ENCODE data around the gene SCG5.

The SCG5 gene

DNA sequence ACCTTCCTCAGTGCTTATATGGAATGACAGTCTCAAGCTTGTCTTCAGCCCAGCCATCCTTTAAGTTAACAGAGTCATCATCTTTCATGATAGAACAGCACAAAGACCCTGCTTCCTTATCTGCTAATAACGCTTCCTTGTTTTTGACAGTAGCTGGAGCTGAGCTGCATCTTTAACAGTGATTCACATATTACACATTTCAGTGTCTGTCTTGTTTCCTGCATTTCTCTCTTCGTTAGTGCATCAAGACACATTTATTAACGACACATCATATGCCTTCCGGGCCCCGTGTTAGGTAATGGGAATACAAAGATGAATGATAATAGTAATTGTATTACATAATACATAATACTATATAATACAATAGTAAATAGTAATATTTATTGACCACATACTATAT, 46.0 kb downstream of the SCG5 start:
- no peak overlapping the region for H3K4me3 ChIP-seq (ENCODE audit: low read length)
- TF ChIP-seq, protein P1, sequence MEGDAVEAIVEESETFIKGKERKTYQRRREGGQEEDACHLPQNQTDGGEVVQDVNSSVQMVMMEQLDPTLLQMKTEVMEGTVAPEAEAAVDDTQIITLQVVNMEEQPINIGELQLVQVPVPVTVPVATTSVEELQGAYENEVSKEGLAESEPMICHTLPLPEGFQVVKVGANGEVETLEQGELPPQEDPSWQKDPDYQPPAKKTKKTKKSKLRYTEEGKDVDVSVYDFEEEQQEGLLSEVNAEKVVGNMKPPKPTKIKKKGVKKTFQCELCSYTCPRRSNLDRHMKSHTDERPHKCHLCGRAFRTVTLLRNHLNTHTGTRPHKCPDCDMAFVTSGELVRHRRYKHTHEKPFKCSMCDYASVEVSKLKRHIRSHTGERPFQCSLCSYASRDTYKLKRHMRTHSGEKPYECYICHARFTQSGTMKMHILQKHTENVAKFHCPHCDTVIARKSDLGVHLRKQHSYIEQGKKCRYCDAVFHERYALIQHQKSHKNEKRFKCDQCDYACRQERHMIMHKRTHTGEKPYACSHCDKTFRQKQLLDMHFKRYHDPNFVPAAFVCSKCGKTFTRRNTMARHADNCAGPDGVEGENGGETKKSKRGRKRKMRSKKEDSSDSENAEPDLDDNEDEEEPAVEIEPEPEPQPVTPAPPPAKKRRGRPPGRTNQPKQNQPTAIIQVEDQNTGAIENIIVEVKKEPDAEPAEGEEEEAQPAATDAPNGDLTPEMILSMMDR (conservative IDR thresholded peaks at IDR 0.05; ENCODE audit: low read length) = no peak
- DNase-seq (ENCODE audit: low read depth) = peak; percentile 72

DNA sequence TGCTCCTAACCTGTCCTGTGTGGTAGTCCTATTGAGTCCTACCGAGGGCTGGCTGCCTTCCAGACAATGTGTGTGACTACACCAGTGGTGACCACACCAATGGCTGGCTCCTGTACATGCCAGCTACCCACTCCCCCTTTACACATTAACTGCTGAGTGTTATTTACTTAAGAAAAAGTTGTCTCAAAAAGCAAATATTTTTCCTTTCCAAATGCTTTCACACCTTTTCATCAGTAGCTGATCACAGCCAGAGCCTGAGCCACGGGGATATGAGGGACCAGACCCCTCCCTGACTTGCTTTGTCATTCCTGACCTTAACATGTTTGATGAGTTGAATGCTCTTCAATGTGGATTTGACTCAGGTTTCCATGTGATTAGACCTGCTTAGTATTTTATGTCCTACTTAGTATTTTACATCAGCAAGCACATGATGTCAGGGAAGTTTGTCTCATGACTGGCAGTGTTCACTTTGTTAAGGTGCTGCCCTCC, 46.7 kb downstream of the SCG5 start:
- TF ChIP-seq, protein P1 (conservative IDR thresholded peaks at IDR 0.05; ENCODE audit: low read length) = no peak
- peak; percentile 56 for DNase-seq (ENCODE audit: low read depth)
- no peak overlapping the region for H3K4me3 ChIP-seq (ENCODE audit: low read length)

GRCh38 chr15:32690941-32691688, 49.6 kb downstream of the SCG5 start:
- no peak for DNase-seq (ENCODE audit: low read depth)
- no peak overlapping the region for H3K4me3 ChIP-seq (ENCODE audit: low read length)
- TF ChIP-seq, protein P1 (conservative IDR thresholded peaks at IDR 0.05; ENCODE audit: low read length) = no peak

DNA sequence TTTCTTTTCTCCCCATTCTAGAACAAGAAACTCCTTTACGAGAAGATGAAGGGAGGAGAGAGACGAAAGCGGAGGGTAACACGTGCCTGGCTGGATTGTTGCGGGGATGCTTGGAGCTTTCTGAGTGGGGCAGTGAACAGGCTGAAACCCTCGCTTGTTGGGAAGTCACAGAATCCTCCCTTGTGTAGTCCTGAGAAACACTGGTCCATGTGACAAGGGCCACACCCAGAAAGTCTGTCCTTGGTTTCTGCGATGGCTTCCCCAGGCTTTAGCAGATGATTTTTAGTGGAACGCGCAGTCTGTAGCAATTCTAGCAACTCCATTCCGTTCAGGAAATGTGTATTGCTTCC, 50.2 kb downstream of the SCG5 start:
- no peak overlapping the region for H3K4me3 ChIP-seq (ENCODE audit: low read length)
- TF ChIP-seq, protein P1 (conservative IDR thresholded peaks at IDR 0.05; ENCODE audit: low read length) = no peak
- DNase-seq (ENCODE audit: low read depth) = no peak

DNA sequence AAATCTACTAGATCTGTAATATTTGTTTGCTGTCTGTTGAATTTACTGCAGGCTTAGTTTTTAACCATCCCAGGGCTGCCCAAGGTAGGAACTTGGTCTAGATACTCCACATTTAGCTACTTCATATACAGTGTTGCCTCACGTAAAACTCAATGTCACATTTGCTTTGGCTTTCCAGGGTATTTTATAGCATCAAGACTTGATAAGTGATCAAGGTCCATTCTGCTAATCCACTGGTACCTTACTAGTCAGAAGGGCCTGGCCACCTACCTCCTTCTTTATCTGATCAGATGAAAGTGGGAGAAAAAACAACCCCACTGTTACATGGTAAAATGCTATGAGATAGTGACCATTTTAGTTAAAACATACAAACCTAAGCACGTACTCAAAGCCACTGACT, 50.8 kb downstream of the SCG5 start:
- H3K4me3 ChIP-seq (ENCODE audit: low read length) = no peak overlapping the region
- no peak for DNase-seq (ENCODE audit: low read depth)
- TF ChIP-seq, protein P1 (conservative IDR thresholded peaks at IDR 0.05; ENCODE audit: low read length) = no peak

DNA sequence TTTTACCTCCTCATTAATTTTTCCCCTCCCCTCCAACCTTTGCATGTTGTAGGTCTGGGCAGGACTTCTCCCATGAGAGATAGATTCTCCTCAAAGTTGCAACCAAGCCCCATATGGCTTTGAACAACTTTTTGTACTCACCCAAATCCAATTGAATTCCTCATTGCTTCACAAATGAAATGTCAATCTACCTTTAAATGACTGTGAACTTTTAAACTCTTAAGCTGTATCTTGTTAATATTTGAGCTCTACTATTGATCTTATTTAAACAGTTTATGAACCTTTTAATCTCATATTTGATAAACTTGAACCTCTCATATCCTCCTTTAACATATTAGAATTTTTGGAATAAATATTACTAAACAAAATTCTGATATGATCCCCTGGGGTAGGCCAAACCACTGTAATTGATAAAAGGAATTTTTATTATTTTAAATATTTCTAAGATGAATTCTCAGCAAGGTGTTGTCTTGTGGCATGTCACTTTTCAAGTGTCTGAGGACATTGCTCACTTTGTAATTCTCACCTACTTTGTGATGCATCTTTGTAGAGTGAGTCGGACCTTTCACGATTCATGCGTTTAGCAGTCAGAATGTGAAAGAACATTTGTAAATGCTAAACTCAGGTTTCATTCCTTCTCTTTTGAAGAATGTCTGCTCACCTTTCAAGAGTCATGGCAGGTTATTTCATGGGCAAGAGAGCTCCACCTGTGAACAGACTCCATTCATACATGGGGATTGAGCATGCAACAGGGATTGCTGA, 52.9 kb downstream of the SCG5 start:
- TF ChIP-seq, protein P1 (conservative IDR thresholded peaks at IDR 0.05; ENCODE audit: low read length) = no peak
- H3K4me3 ChIP-seq (ENCODE audit: low read length) = no peak overlapping the region
- no peak for DNase-seq (ENCODE audit: low read depth)

Measured in AG10803 (cell line).